Measurements from ENCODE around the gene EFNA4. TPM values are rescaled to one million over a fixed set of nuclear protein-coding genes. Genes with fewer than 3 reads are reported as not detected.

The EFNA4 gene
- total and polyA plus RNA-seq, 2 of the 8 experiments (the other 6 are each of a cell fraction or from before 2014, with no cell fraction given): 21.9 to 23.9 TPM

GRCh38 chr1:155110381-155110780 is 46.8 kb downstream of the EFNA4 start:
- no peak overlapping the region for H3K56ac ChIP-seq (replicated peaks; ENCODE audit: insufficient read length, low read depth, low read length)
- H4K5ac ChIP-seq (ENCODE audit: insufficient read length, low read depth, low read length): no peak overlapping the region
- no peak overlapping the region for H3K23ac ChIP-seq (ENCODE audit: insufficient read length)
- H2BK5ac ChIP-seq (ENCODE audit: low read depth, low read length): no peak overlapping the region
- no peaks in the 10 kb centered on the region for H3K79me1 ChIP-seq (ENCODE audit: low read depth, low read length)
- H3K4ac ChIP-seq (replicated peaks; ENCODE audit: insufficient read length, low read depth, low read length): no peak overlapping the region
- ChIA-PET POLR2A (ENCODE audit: partially characterized antibody) (interaction anchor here (0.6 to 1.6 kb wide), 2 partner anchors 11 to 1102 kb away, joined by 3 to 7 read pairs; partner anchors contain the start of gene PMF1), CTCF (ENCODE audit: partially characterized antibody) (interaction anchor here (0.6 to 1.1 kb wide), 3 partner anchors 15 to 225 kb away, joined by 3 to 4 read pairs (median 4); no protein-coding TSS in a partner anchor)
- no peak overlapping the region for H2BK12ac ChIP-seq (ENCODE audit: low read depth, low read length)
- no peak overlapping the region for H3K9ac ChIP-seq (replicated peaks in 1 of 4; ENCODE audit: extremely low read depth in 1 of 4, low read depth in 3 of 4, low read length in 3 of 4)
- no peaks in the 10 kb centered on the region for H3K36me3 ChIP-seq (ENCODE audit: control insufficient read depth in 2 of 4, insufficient read depth in 4 of 4, low read length in 3 of 4)
- TF ChIP-seq PHF8 (conservative IDR thresholded peaks at IDR 0.05; ENCODE audit: low read depth, low read length) (no peak), RAD21 (IDR thresholded peaks at IDR 0.05 in 1 of 2, conservative IDR thresholded peaks at IDR 0.05 in 1 of 2; ENCODE audit: low read depth in 2 of 2, low read length in 2 of 2) (no peak), GTF2F1 (IDR thresholded peaks at IDR 0.05; ENCODE audit: borderline replicate concordance, low read depth, low read length) (no peak), MAFK (IDR thresholded peaks at IDR 0.05; ENCODE audit: low read depth, low read length) (no peak), SRF (IDR thresholded peaks at IDR 0.05; ENCODE audit: low read depth, low read length) (no peak), MAX (IDR thresholded peaks at IDR 0.05) (no peak), CBX8 (IDR thresholded peaks at IDR 0.05; ENCODE audit: borderline replicate concordance, low read depth, low read length) (no peak), HDAC2 (IDR thresholded peaks at IDR 0.05; ENCODE audit: borderline replicate concordance in 1 of 2, low read depth in 2 of 2, low read length in 2 of 2) (no peak), POLR2A (IDR thresholded peaks at IDR 0.05; ENCODE audit: control extremely low read depth in 1 of 2, low read depth in 2 of 2, low read length in 2 of 2) (no peak), YY1 (IDR thresholded peaks at IDR 0.05; ENCODE audit: low read depth, low read length) (no peak)
- no peak overlapping the region for H2BK20ac ChIP-seq (ENCODE audit: low read length)
- no peaks in the 10 kb centered on the region for H3K9me3 ChIP-seq (ENCODE audit: insufficient read depth in 2 of 2, low read depth in 1 of 2, low read length in 1 of 2)
- peaks cover 0 to 3% (median 0%) of the 10 kb centered on the region in 4 experiments; a peak in 2 of 7 replicates for H3K4me1 ChIP-seq (replicated peaks in 1 of 4; ENCODE audit: control insufficient read depth in 3 of 4, insufficient read depth in 4 of 4, low read length in 3 of 4)
- no peaks in the 10 kb centered on the region for H3K27me3 ChIP-seq (replicated peaks in 1 of 4; ENCODE audit: control insufficient read depth in 3 of 4, extremely low read depth in 1 of 4, insufficient read depth in 3 of 4, low read length in 3 of 4)
- H2AFZ ChIP-seq (ENCODE audit: low read length): 0 out of 2 replicates have a peak overlapping the region, but pooled peaks have one; percentile 11
- no peak overlapping the region for H3K27ac ChIP-seq (ENCODE audit: low read depth, low read length)
- H4K8ac ChIP-seq (ENCODE audit: extremely low read depth, insufficient read depth, low read length): no peak overlapping the region
- H3K4me2 ChIP-seq (ENCODE audit: insufficient read depth in 1 of 2, low read depth in 2 of 2, low read length in 2 of 2): no peak overlapping the region
- FAIRE-seq: no peak
- no peak overlapping the region for H3K4me3 ChIP-seq (ENCODE audit: extremely low read depth in 1 of 4, insufficient read depth in 2 of 4, low read depth in 3 of 4, low read length in 4 of 4)
- no peak for DNase-seq (ENCODE audit: low read depth in 1 of 2, low spot score in 2 of 2)
- H3K14ac ChIP-seq (ENCODE audit: insufficient read length): no peak overlapping the region
- no peak overlapping the region for H2BK15ac ChIP-seq (ENCODE audit: low read length)
- peaks cover 0 to 4% of the 10 kb centered on the region in 2 experiments for H4K20me1 ChIP-seq (replicated peaks in 1 of 2; ENCODE audit: control insufficient read depth in 1 of 2, insufficient read depth in 2 of 2, low read length in 2 of 2)
- H4K91ac ChIP-seq (replicated peaks; ENCODE audit: insufficient read length, low read length): no peak overlapping the region
- H2BK120ac ChIP-seq (replicated peaks; ENCODE audit: low read depth, low read length): no peak overlapping the region
- H3K23me2 ChIP-seq (ENCODE audit: low read depth, low read length): no peaks in the 10 kb centered on the region
- H3K18ac ChIP-seq (ENCODE audit: extremely low read depth, low read length): no peak overlapping the region
- 95% methylated on average over 8 of the region's 8 CpGs; no CpG with 5 or more reads in 1 of the 2 experiments for WGBS, 2 experiments (ENCODE audit: extremely low coverage in 1 of 2, insufficient coverage in 1 of 2, insufficient read length in 1 of 2, insufficient replicate concordance in 2 of 2, low coverage in 1 of 2, low lambda C conversion rate in 2 of 2, missing lambda C conversion rate in 1 of 2)
- H3K79me2 ChIP-seq (ENCODE audit: control insufficient read depth in 1 of 2, insufficient read depth in 2 of 2, low read length in 2 of 2): no peaks in the 10 kb centered on the region
- H2AK5ac ChIP-seq (ENCODE audit: low read depth, low read length): no peak overlapping the region

Measured in H1 (cell line).